Loucy (cell line): ENCODE results near the gene MPND.

ENCODE experiments used
- H2AFZ ChIP-seq: fragments of 200-600 bp; sonication (generic); 2 replicates; pipeline ENCODE4 v1.6.0; 2016; ENCODE audit warnings: antibody characterized with exemption, mild to moderate bottlenecking, low read length, moderate library complexity
- H3F3A ChIP-seq: fragments of 200-600 bp; 2 replicates; pipeline ENCODE4 v1.6.0; 2016; ENCODE audit warnings: antibody characterized with exemption, low read depth, mild to moderate bottlenecking
- H3K27me3 ChIP-seq: fragments of 200-600 bp; sonication (generic); 2 replicates; pipeline ENCODE4 v1.6.1; 2014; ENCODE audit warnings: low read length, mild to moderate bottlenecking; ENCODE audit not compliant: insufficient read depth, poor library complexity, severe bottlenecking
- H3K36me3 ChIP-seq: fragments of 200-600 bp; sonication (generic); 2 replicates; pipeline ENCODE4 v1.6.1; 2016; ENCODE audit warnings: low read length; ENCODE audit not compliant: insufficient read depth
- H3K4me1 ChIP-seq: fragments of 200-600 bp; sonication (generic); 2 replicates; pipeline ENCODE4 v1.5.1; 2014; ENCODE audit warnings: low read length, mild to moderate bottlenecking; ENCODE audit not compliant: insufficient read depth, poor library complexity, severe bottlenecking
- H3K4me2 ChIP-seq: fragments of 200-600 bp; sonication (generic); 2 replicates; pipeline ENCODE4 v1.6.0; 2014; ENCODE audit warnings: antibody characterized with exemption, low read length, low read depth, mild to moderate bottlenecking; ENCODE audit not compliant: poor library complexity, severe bottlenecking
- H3K4me3 ChIP-seq: fragments of 200-600 bp; sonication (generic); 2 replicates; pipeline ENCODE4 v1.5.1; 2014; ENCODE audit warnings: low read length, mild to moderate bottlenecking, mixed read lengths; ENCODE audit not compliant: poor library complexity, severe bottlenecking
- H3K79me2 ChIP-seq: fragments of 200-600 bp; sonication (generic); 2 replicates; pipeline ENCODE4 v1.6.1; 2014; ENCODE audit warnings: low read length; ENCODE audit not compliant: insufficient read depth
- H3K9ac ChIP-seq: fragments of 200-600 bp; sonication (generic); 2 replicates; pipeline ENCODE4 v1.6.0; 2014; ENCODE audit warnings: mild to moderate bottlenecking, low read depth, low read length, moderate library complexity; ENCODE audit not compliant: poor library complexity, severe bottlenecking
- H3K9me2 ChIP-seq: fragments of 200-600 bp; sonication (generic); replicated peaks from 2 replicates; pipeline ENCODE4 v1.6.1; 2016; ENCODE audit warnings: low read depth, low read length, mixed read lengths
- H3K9me3 ChIP-seq: fragments of 200-600 bp; sonication (generic); 2 replicates; pipeline ENCODE4 v1.6.1; 2014; ENCODE audit warnings: mild to moderate bottlenecking, antibody characterized with exemption, low read length, low read depth; ENCODE audit not compliant: insufficient read depth
- H4K20me1 ChIP-seq: fragments of 200-600 bp; sonication (generic); 2 replicates; pipeline ENCODE4 v1.6.0; 2014; ENCODE audit warnings: antibody characterized with exemption, low read length, mild to moderate bottlenecking; ENCODE audit not compliant: insufficient read depth, poor library complexity, severe bottlenecking
- CTCF ChIP-seq: fragments of 200-600 bp; sonication (generic); conservative IDR thresholded peaks from 2 replicates; pipeline ENCODE4 v1.5.1; 2014; ENCODE audit warnings: mild to moderate bottlenecking, antibody characterized with exemption, low read length
- EZH2phosphoT487 ChIP-seq: fragments of 200-600 bp; IDR thresholded peaks from 2 replicates; pipeline ENCODE4 v1.6.1; 2018; ENCODE audit warnings: antibody characterized with exemption, mild to moderate bottlenecking, moderate library complexity, borderline replicate concordance

Gene MPND

GRCh38 chr19:4367781-4368127, 24.4 kb downstream of the MPND start:
- H3K4me2 ChIP-seq, result no peak overlapping the region
- H3K9me2 ChIP-seq, result no peaks in the 10 kb centered on the region
- H3F3A ChIP-seq, result no peaks in the 10 kb centered on the region
- H3K36me3 ChIP-seq, result peaks cover 31% of the 10 kb centered on the region; the same call in 1 of the 2 replicates
- no peaks in the 10 kb centered on the region for H3K9me3 ChIP-seq
- H3K4me3 ChIP-seq, result no peak overlapping the region
- no peak overlapping the region for H3K9ac ChIP-seq
- peaks cover 28% of the 10 kb centered on the region for H3K4me1 ChIP-seq
- peaks cover 16% of the 10 kb centered on the region for H4K20me1 ChIP-seq
- H3K27me3 ChIP-seq, result no peaks in the 10 kb centered on the region
- peaks cover 36% of the 10 kb centered on the region; the same call in 1 of the 2 replicates for H3K79me2 ChIP-seq
- no peak overlapping the region for H2AFZ ChIP-seq
- TF ChIP-seq EZH2phosphoT487 (no peak), CTCF (no peak)

- no peaks in the 10 kb centered on the region for H3K27me3 ChIP-seq
- no peaks in the 10 kb centered on the region for H3K9me2 ChIP-seq
- peaks cover 41% of the 10 kb centered on the region; the same call in 1 of the 2 replicates for H3K79me2 ChIP-seq
- TF ChIP-seq CTCF (no peak), EZH2phosphoT487 (no peak)
- H3K36me3 ChIP-seq, result peaks cover 26% of the 10 kb centered on the region; the same call in 1 of the 2 replicates
- no peak overlapping the region for H3K4me3 ChIP-seq
- H3K9me3 ChIP-seq, result no peaks in the 10 kb centered on the region
- peak overlapping the region; percentile 71 for H3K9ac ChIP-seq
- no peaks in the 10 kb centered on the region for H3F3A ChIP-seq
- H3K4me1 ChIP-seq, result peaks cover 28% of the 10 kb centered on the region
- peaks cover 16% of the 10 kb centered on the region for H4K20me1 ChIP-seq
- H2AFZ ChIP-seq, result no peak overlapping the region
- no peak overlapping the region for H3K4me2 ChIP-seq
Measured at GRCh38 chr19:4368128-4368820, 24.9 kb downstream of the MPND start.

GRCh38 chr19:4369109-4369887, 25.9 kb downstream of the MPND start:
- H3K4me3 ChIP-seq, result peak overlapping the region; percentile 68
- peaks cover 18% of the 10 kb centered on the region for H4K20me1 ChIP-seq
- peak overlapping the region; percentile 71 for H3K9ac ChIP-seq
- H3K36me3 ChIP-seq, result peaks cover 16% of the 10 kb centered on the region; the same call in 1 of the 2 replicates
- peaks cover 51% of the 10 kb centered on the region; the same call in 1 of the 2 replicates for H3K79me2 ChIP-seq
- H3K27me3 ChIP-seq, result no peaks in the 10 kb centered on the region
- peak overlapping the region; percentile 87 for H3K4me2 ChIP-seq
- no peaks in the 10 kb centered on the region for H3K9me2 ChIP-seq
- no peaks in the 10 kb centered on the region for H3K9me3 ChIP-seq
- no peak overlapping the region for H2AFZ ChIP-seq
- no peak for TF ChIP-seq EZH2phosphoT487
- TF ChIP-seq CTCF, result no peak
- H3K4me1 ChIP-seq, result peaks cover 33% of the 10 kb centered on the region
- no peaks in the 10 kb centered on the region for H3F3A ChIP-seq
